KOPT-K1 (cell line): ENCODE results near the gene ATP7B.
"Not testable (repeated sequence)": the region's sequence is repeated elsewhere in the genome, so short reads cannot be mapped to it uniquely, and the experiment has no call there.

Experiments
- H3K27ac ChIP-seq: fragments of 200-600 bp; sonication (generic); 2 replicates; pipeline ENCODE4 v1.5.1; 2016; ENCODE audit warnings: antibody characterized with exemption, mild to moderate bottlenecking, low read depth, low read length; ENCODE audit not compliant: poor library complexity, severe bottlenecking
- H3K36me3 ChIP-seq: fragments of 200-600 bp; sonication (generic); 2 replicates; pipeline ENCODE4 v1.5.1; 2017; ENCODE audit warnings: antibody characterized with exemption, mild to moderate bottlenecking, low read length, moderate library complexity; ENCODE audit not compliant: insufficient read depth
- H3K9me3 ChIP-seq: fragments of 200-600 bp; sonication (generic); 2 replicates; pipeline ENCODE4 v1.5.1; 2017; ENCODE audit warnings: antibody characterized with exemption, low read length, mild to moderate bottlenecking; ENCODE audit not compliant: insufficient read depth, poor library complexity, severe bottlenecking

ATP7B gene

DNA sequence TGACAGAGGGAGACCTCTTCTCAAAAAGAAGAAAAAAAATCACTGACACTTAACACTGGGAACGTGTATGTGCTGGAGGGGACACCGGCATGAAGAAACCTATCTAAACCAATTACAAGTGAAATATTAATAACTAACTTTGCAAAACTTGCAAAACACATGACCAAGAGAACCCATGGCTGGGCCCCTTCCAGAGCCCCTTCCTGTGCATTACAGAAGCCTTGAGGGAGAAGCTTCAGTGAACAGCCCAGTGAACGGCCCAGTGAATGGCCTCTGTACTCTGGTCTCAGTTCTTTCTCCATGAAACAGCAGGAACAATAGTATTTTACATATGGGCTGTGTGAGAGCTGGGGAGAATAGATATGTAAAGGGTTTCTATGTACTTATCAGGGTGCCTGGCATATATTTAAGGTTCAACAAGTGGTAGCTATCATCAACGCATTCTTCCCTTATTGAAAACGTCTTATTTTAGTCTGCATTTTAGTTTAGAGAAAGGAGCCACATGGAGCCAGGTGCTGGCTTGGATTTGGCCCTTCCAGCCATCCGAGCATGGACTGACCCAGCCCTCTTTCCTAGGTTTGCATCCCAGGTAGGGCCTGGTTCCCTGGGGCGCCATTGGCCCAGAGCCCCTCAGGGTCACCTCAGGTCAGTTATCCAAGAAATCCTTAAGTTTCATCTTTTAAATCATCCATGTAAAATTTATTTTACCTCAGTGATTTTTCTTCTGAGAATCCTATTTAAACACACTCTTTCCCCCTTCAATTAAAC lies 95.0 kb downstream of the ATP7B start:
- no peaks in the 10 kb centered on the region for H3K9me3 ChIP-seq
- no peak overlapping the region for H3K27ac ChIP-seq
- H3K36me3 ChIP-seq = no peaks in the 10 kb centered on the region

DNA sequence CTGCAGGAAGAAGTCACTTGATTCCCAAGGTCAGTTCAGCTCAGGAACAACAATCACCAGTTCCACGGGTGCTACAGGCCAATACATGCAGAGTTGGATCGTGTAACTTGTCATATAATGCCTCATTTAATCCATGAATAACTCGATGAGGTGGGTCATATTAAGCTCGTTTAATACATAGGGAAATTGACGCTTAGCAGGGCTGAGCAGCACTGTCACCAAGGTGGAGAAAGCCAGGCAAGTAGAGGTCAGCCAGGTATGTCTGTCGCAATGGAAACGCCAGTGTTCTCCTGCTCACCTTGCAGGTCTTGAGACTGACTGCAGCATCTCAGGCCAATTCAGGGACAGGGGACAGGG lies 97.1 kb downstream of the ATP7B start:
- H3K9me3 ChIP-seq = no peaks in the 10 kb centered on the region
- no peak overlapping the region for H3K27ac ChIP-seq
- H3K36me3 ChIP-seq = no peaks in the 10 kb centered on the region

DNA sequence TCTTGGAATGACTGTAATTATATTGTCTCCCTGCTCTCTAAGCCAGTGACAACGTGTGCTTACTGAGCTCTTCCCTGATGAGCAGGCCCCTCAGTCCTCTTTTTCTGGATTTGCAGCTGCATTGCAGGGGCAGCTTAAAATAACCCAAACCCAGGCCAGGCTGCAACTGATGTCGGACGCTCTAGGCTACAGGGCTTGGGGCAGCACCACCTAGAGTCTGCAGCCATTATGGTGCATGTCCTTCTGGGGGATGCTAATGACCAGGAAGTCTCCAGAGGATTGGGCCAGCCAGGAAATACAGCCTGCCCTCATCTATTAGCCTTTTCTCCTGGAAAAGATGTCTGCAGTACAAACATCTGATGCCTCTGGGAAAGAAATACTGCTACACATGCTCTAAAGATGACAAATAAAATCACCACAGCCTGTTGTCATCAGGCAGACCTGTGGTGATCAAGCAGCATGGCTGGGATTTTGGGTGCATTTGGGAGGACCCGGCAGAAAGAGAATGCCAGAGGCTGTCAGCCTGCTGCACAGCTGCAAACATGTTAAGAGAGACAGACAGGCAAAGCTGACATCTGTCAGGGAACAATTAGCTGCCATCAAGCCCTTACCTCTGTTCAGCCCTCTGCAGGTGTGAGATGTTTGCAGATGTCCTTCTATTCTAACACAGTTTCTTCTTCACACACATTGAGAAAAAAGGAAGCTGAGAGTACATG lies 97.7 kb downstream of the ATP7B start:
- H3K9me3 ChIP-seq = no peaks in the 10 kb centered on the region
- no peak overlapping the region for H3K27ac ChIP-seq
- H3K36me3 ChIP-seq = no peaks in the 10 kb centered on the region

DNA sequence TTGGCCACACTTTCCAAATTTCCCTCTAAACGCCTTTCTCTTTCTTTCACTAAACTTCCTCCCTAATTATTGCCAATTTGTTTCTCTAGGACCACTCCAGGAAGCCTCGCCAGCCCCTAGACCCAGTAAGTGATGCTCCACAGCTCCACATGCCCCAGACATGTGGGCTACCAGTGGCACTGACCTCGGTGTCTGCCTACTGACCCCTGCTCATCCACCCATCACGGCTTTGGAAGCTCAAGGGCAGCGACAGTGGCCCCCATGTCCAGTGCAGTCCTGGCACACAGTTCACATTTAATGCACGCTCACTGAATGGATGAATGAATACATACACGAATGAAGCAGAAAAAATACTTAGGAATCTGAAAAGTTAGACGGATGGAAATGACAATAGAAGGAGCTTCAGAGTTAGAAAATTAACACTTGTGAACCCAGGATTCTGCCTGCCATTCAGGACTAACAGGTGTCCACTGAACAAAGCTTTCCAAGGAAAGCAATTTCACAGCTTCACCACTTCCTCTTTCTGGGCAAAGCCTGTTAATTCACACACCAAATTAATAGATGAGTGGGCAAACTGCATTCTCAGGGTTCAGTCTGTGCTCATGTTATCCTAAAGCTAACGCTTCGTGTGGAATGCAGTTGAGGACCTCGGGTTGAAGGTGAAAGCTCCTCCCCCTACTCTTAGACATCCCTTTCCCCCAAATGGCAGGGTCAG lies 98.6 kb downstream of the ATP7B start:
- no peaks in the 10 kb centered on the region for H3K36me3 ChIP-seq
- H3K27ac ChIP-seq = no peak overlapping the region
- H3K9me3 ChIP-seq = no peaks in the 10 kb centered on the region

DNA sequence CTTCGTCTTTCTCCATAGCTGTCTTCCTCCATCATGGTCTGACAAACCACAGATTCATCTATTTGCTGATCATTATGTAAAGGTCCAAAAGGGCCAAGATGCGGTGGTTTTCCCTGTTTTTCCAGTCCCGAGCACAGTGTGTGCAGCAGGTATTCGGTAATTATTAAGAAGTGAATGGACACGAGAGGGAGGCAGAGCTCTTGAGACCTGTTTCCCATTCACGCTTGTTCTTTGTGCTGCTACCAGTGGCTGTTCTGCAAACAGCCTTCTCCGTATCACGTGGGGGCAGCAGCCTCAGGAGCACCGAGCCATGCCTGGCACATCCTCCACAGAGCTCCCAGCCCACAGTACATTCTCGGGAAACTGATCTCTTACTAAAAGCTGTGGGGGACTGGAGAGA lies 99.2 kb downstream of the ATP7B start:
- no peaks in the 10 kb centered on the region for H3K36me3 ChIP-seq
- H3K27ac ChIP-seq = no peak overlapping the region
- no peaks in the 10 kb centered on the region for H3K9me3 ChIP-seq

DNA sequence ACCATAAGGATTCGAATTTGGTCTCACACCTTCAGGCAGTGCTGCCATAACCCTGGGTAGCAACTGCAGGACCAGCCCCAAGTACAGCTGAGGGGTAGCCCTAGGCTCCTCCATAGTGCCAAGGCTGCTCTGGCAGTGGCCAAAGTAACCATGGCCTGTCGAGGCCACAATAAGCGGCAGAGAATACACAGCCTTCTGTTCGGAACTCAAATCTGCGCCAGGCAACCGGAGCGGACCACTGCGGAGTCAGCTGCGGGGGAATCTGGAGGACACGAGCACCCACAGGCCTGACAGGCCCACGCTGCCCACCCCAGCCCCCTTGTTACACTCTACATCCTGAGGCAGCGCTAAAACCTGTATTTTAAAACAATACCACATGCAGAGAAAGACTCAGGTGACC lies 100.7 kb downstream of the ATP7B start:
- no peaks in the 10 kb centered on the region for H3K9me3 ChIP-seq
- no peak overlapping the region for H3K27ac ChIP-seq
- H3K36me3 ChIP-seq = no peaks in the 10 kb centered on the region

DNA sequence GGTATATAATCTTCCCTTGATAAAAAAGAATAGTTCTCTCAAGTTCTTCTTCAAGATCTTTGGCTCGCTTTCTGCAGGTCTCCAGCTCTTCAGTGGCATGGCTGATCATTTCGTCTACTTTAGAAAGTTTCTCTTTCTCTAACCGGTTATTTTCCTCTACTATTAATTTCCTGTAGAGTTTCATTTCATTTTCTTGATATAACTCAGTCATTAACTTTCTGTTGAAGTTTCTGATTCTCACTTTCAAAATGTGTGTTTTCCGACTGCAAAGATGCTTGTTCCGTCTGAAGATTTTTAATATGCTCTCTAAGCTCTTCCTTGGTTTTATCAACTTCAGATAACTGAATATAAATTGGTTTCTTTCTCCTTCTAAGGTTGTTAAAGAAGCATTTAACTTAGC lies 102.0 kb downstream of the ATP7B start:
- not testable (repeated sequence) for H3K27ac ChIP-seq, H3K9me3 ChIP-seq, H3K36me3 ChIP-seq

DNA sequence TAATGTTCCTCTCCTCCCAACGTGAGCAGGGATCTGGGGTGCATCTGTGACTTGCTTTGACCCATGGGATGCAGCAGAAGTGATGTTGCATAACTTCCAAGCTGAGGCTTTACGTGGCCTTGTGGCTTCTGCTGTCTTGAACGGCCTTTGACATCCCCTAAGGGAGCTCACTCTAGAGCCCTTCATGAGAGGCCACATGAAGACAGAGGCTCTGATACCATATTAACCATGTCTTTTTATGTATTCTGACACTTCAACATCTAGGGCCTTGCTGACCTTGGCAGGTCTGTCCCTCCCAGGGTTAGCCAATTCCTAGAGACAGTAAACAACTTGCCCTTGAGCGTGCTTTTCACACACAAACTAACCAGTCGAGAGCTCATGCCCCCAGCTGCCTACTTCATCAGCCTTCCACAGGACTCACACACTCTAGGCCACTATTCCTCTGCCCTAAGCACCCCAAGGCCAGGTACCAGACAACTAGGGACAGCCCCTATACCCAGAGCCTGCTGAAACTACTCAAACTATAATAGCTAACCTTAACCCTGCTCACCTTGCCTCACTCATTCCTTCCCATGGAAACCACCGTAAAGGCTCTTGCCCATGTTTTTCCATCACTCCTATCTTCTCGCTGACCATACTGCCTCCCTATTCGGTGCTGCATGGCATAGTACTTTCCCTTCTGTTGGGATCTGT lies 104.1 kb downstream of the ATP7B start:
- no peaks in the 10 kb centered on the region for H3K36me3 ChIP-seq
- H3K9me3 ChIP-seq = no peaks in the 10 kb centered on the region
- H3K27ac ChIP-seq = no peak overlapping the region

DNA sequence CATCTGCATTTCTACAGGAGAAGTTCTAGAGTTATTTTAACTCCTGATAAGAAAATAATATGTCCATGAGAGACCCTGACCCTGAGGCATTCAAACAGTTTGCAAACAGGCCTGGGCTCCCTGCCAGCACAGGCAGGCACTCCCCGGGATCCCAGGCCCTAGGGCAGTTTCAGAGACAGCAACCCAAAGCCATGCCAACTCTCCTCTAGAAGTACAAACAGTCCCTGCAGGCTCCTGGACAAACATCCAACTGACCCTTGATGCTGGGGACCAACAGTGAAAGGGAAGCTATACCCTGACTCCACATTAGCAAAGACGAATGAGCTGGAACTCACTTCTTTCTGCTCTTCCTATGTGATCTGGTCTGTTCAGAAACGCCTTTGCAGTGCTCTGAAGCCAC lies 104.7 kb downstream of the ATP7B start:
- Histone ChIP-seq H3K36me3 (no peaks in the 10 kb centered on the region), H3K9me3 (no peaks in the 10 kb centered on the region), H3K27ac (no peak overlapping the region)

DNA sequence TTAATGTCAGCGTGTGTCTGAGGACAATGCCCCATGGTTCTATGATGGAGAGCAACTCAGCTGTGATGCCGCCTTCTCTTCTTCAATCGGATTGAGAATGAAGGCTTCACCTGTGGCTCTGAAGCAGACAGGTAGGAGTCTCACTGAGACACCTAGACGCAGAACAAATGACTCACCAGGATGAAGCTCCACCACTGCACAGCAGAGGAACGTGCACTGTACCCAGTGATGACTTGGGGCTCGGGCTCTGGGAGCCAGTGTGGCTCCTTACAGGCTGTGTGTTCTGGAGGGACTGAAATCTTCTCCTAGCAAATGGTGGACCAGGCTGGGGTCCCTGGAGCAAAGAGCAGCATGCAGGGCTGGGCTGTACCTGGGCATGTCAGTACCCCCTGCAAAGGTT lies 105.5 kb downstream of the ATP7B start:
- H3K36me3 ChIP-seq = no peaks in the 10 kb centered on the region
- H3K27ac ChIP-seq = no peak overlapping the region
- H3K9me3 ChIP-seq = no peaks in the 10 kb centered on the region

DNA sequence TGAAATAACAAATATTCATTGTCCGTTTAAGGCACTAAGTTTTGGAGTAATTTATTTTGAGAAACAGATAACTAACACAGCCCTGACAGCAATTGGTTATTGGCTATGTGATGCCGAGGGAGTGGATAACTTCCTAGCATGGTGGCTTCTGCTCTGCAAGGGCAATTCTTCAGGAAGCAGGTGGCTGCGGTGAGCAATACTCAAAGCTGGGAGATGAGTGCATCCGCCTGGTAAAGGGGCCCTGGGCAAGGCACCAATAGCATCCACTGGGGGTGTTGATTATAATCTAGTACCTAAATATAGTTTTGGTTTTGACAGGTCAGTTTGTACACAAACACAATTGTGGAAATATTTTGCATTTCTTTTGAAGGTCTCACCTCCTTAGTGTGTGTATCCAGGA lies 108.5 kb downstream of the ATP7B start:
- Histone ChIP-seq H3K9me3 (no peaks in the 10 kb centered on the region), H3K36me3 (no peaks in the 10 kb centered on the region), H3K27ac (no peak overlapping the region)

DNA sequence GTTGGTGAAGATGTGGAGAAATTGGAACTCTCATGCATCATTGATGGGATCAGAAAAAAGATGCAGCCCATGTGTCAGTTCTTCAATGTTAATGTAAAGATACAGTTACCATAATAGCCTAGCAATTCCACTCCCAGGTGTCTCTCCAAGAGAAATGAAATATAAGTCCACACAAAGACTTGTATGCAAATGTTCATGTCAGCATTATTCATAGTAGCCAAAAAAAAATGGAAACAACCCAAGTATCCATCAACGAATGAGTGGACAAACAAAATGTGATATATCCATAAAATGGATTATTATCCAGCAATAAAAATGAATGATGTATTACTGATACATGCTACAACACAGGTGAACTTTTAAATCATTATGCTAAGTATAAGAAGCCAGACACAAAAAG lies 110.8 kb downstream of the ATP7B start:
- Histone ChIP-seq H3K9me3 (no peaks in the 10 kb centered on the region), H3K36me3 (no peaks in the 10 kb centered on the region), H3K27ac (no peak overlapping the region)

DNA sequence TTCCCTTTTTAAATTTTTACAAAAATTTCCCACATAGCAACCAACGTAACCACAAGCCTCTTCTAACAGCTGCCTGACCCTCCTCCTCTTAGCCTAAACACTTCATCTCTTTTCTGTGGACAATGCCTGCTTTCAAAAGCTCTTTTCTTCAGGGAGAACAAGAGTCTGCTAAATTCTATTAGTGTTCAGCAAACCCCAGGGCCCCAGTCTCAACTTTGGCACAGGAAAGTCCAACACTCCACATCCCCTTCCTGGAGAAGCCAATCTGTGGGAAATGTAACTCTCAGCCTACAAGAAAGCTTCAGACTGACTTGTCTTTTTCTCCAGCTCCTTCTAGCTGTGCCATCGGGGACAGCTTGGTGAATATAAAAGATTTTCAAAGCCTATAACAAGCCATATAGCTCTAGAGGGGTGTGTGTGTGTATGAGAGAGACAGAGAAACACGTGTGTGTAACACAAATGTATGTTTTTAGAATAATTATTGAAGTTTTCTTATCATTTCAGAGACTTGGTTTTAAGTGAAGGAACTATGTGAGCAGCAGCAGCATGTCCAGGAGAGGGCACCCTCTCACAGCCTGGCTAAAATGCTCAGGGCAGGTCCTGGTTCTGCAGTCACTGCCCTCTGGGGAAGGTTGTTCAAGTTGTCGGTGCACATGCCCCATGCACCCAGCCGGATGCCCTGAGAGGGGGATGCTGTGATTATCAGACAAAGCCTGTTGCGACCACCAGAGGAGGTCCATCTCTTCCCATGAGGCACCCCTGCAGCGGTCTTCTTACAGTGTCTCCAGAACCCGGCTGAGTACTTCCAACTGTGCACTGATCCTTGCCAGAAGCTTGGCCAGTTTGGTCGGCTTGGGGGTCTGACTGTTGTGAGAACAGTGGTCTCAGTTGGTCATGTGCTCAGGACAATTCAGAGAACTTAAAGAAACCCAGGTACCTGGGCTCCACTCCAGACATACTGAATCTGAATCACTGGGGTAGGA lies 115.1 kb downstream of the ATP7B start:
- H3K9me3 ChIP-seq = no peaks in the 10 kb centered on the region
- H3K27ac ChIP-seq = no peak overlapping the region
- no peaks in the 10 kb centered on the region for H3K36me3 ChIP-seq

DNA sequence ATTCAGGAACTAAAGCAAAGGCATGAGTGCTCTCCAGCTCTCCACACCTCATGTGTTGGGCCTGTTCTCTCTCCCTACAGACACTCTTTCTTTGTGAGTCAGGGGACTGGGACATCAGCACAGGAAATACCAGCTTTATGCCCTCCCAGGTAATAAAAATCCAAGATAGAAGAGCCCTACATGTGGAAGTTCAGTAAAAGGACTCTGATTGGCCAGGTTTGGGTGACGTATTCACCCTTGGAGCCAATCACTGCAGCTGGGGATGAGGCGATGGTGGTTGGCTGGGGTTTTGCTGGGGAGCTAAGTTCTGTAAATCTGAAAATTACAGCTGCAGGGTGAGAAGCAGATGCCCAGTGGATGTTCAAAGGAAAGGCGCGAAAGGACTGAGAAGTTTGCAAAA lies 117.0 kb downstream of the ATP7B start:
- H3K9me3 ChIP-seq = no peaks in the 10 kb centered on the region
- H3K27ac ChIP-seq = no peak overlapping the region
- H3K36me3 ChIP-seq = no peaks in the 10 kb centered on the region
